ENCODE results near the gene P2RX6. TPM values are rescaled to one million over a fixed set of nuclear protein-coding genes. Genes with fewer than 3 reads are reported as not detected.
"Not testable (repeated sequence)": the region's sequence is repeated elsewhere in the genome, so short reads cannot be mapped to it uniquely, and the experiment has no call there.

P2RX6 gene
- total and polyA plus RNA-seq, 2 of the 4 experiments (the other 2 are of a cell fraction): 0.90 to 1.6 TPM

DNA sequence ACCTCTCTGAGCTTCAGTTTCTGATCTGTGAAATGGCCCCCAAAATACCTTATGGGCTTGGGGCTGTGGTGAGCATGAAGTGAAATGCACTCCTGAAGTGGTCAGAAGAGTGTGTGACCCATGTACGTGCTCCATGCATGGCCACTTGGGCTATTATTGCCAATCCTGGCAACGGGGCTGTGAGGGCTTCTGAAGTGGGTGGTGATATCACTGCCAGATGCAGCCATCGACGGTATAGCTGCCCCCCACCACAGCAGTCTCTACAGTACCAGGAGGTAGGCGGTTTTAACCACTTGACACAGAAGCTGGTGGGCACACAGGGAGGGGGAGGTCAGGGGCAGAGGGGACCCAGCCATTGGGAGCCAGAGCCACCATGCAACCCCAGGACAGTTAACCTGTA, 33.5 kb downstream of the P2RX6 start:
- H3K56ac ChIP-seq (ENCODE audit: extremely low read depth, insufficient read depth, low read length); H2BK20ac ChIP-seq (ENCODE audit: low read depth, low read length); H2BK5ac ChIP-seq (ENCODE audit: low read depth, low read length, poor library complexity, severe bottlenecking); H4K8ac ChIP-seq (ENCODE audit: low read depth in 2 of 2, low read length in 2 of 2); H2BK120ac ChIP-seq (ENCODE audit: low read depth, low read length); dilution Hi-C loops (cut with HindIII; ENCODE audit: low sequenced_read_pairs, unreplicated experiment); H3K79me1 ChIP-seq (ENCODE audit: low read depth in 1 of 2, low read length in 2 of 2); H4K5ac ChIP-seq (ENCODE audit: low read depth, low read length); H2AK5ac ChIP-seq (ENCODE audit: low read depth, low read length); H3K9ac ChIP-seq (ENCODE audit: low read depth, low read length); H2BK15ac ChIP-seq (ENCODE audit: low read depth, low read length); DNase-seq; H3K4me3 ChIP-seq (ENCODE audit: insufficient read depth, low read depth, low read length); H3K27ac ChIP-seq (ENCODE audit: insufficient read depth, low read length); ATAC-seq (ENCODE audit: low read depth); H3K9me3 ChIP-seq (ENCODE audit: control insufficient read depth, insufficient read depth, low read length); H3K23ac ChIP-seq (ENCODE audit: low read depth, low read length); POLR2A ChIA-PET (ENCODE audit: unreplicated experiment); H3K36me3 ChIP-seq (ENCODE audit: control insufficient read depth, insufficient read depth, low read length); H4K20me1 ChIP-seq (ENCODE audit: insufficient read depth, low read length); H3K4me2 ChIP-seq (ENCODE audit: low read depth, low read length); intact Hi-C loops (cut with micrococcal nuclease); H2AFZ ChIP-seq (replicated peaks; ENCODE audit: low read length, poor library complexity); H3K27me3 ChIP-seq (ENCODE audit: control insufficient read depth, insufficient read depth, low read length); in situ Hi-C loops (cut with MboI; ENCODE audit: low sequenced_read_pairs); H3K9me1 ChIP-seq (ENCODE audit: insufficient read depth, low read length); CTCF ChIA-PET; H3K14ac ChIP-seq (replicated peaks; ENCODE audit: low read depth, low read length); H2AK9ac ChIP-seq (replicated peaks; ENCODE audit: low read depth, low read length, poor library complexity); H3K18ac ChIP-seq (ENCODE audit: low read depth, low read length); H3K4ac ChIP-seq (ENCODE audit: low read depth, low read length); H4K91ac ChIP-seq (ENCODE audit: insufficient read depth, low read depth, low read length); BruUV-seq (replicated peaks): not testable (repeated sequence)
- H3K4me1 ChIP-seq (ENCODE audit: control insufficient read depth, insufficient read depth, low read length): peaks cover 20% of the 10 kb centered on the region
- no CpG with 5 or more reads among the region's 5 CpGs for WGBS, 2 experiments (ENCODE audit: extremely low coverage in 2 of 2, insufficient read length in 1 of 2)

DNA sequence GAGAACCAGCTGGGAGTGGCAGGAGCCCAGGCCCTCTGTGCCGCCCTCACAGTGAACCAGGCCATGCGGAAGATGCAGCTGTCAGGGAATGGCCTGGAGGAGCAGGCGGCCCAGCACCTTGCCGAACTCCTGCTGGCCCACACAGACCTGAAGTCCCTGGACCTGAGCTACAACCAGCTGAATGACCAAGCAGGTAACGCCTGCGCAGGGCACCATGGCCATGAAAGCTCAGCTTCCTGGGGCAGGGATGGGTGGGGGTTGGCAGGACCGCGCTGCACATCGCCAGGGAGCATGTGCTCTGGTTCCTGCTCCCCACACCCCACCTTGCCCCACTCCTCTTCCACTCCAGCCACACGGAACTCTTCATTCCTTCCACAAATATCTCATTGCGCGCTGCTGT, 34.0 kb downstream of the P2RX6 start:
- H2BK120ac ChIP-seq (ENCODE audit: low read depth, low read length); H3K27ac ChIP-seq (ENCODE audit: insufficient read depth, low read length); H2BK20ac ChIP-seq (ENCODE audit: low read depth, low read length); H2AK9ac ChIP-seq (replicated peaks; ENCODE audit: low read depth, low read length, poor library complexity); H4K91ac ChIP-seq (ENCODE audit: insufficient read depth, low read depth, low read length); H2BK15ac ChIP-seq (ENCODE audit: low read depth, low read length); H4K20me1 ChIP-seq (ENCODE audit: insufficient read depth, low read length); H3K14ac ChIP-seq (replicated peaks; ENCODE audit: low read depth, low read length); POLR2A ChIA-PET (ENCODE audit: unreplicated experiment); H3K18ac ChIP-seq (ENCODE audit: low read depth, low read length); intact Hi-C loops (cut with micrococcal nuclease); H3K23ac ChIP-seq (ENCODE audit: low read depth, low read length); CTCF ChIA-PET; H3K9me1 ChIP-seq (ENCODE audit: insufficient read depth, low read length); dilution Hi-C loops (cut with HindIII; ENCODE audit: low sequenced_read_pairs, unreplicated experiment); H3K9ac ChIP-seq (ENCODE audit: low read depth, low read length); H3K56ac ChIP-seq (ENCODE audit: extremely low read depth, insufficient read depth, low read length); ATAC-seq (ENCODE audit: low read depth); BruUV-seq (replicated peaks); H2AK5ac ChIP-seq (ENCODE audit: low read depth, low read length); H4K8ac ChIP-seq (ENCODE audit: low read depth in 2 of 2, low read length in 2 of 2); DNase-seq; H3K4me3 ChIP-seq (ENCODE audit: insufficient read depth, low read depth, low read length); H3K27me3 ChIP-seq (ENCODE audit: control insufficient read depth, insufficient read depth, low read length); H4K5ac ChIP-seq (ENCODE audit: low read depth, low read length); H3K9me3 ChIP-seq (ENCODE audit: control insufficient read depth, insufficient read depth, low read length); H3K4ac ChIP-seq (ENCODE audit: low read depth, low read length); H2BK5ac ChIP-seq (ENCODE audit: low read depth, low read length, poor library complexity, severe bottlenecking); H3K79me1 ChIP-seq (ENCODE audit: low read depth in 1 of 2, low read length in 2 of 2); in situ Hi-C loops (cut with MboI; ENCODE audit: low sequenced_read_pairs); H3K4me2 ChIP-seq (ENCODE audit: low read depth, low read length); H3K36me3 ChIP-seq (ENCODE audit: control insufficient read depth, insufficient read depth, low read length); H2AFZ ChIP-seq (replicated peaks; ENCODE audit: low read length, poor library complexity): not testable (repeated sequence)
- WGBS, 2 experiments (ENCODE audit: extremely low coverage in 2 of 2, insufficient read length in 1 of 2): no CpG with 5 or more reads among the region's 12 CpGs
- H3K4me1 ChIP-seq (ENCODE audit: control insufficient read depth, insufficient read depth, low read length): peaks cover 20% of the 10 kb centered on the region
